Dermis microvascular lymphatic vessel endothelial cell (primary cell): ENCODE results near the gene TPCN2. TPM values are rescaled to one million over a fixed set of nuclear protein-coding genes. Genes with fewer than 3 reads are reported as not detected.

Source experiments
- DNase-seq, 2 donors: peaks; one replicate each; pipeline versions ENCODE4 v3.0.0 to v3.0.0-alpha.2; 2010; ENCODE audit warnings: low read depth in 2 of 2
- total RNA-seq: library from RNA; depleted of rRNA; stranded (reverse); fragments of >200 nt; gene quantifications from 2 replicates; pipeline ENCODE4 v1.2.1, GENCODE V29; 2014

TPCN2 gene
- total RNA-seq, 1 donor from 2014 or later = 9.1 TPM

DNA sequence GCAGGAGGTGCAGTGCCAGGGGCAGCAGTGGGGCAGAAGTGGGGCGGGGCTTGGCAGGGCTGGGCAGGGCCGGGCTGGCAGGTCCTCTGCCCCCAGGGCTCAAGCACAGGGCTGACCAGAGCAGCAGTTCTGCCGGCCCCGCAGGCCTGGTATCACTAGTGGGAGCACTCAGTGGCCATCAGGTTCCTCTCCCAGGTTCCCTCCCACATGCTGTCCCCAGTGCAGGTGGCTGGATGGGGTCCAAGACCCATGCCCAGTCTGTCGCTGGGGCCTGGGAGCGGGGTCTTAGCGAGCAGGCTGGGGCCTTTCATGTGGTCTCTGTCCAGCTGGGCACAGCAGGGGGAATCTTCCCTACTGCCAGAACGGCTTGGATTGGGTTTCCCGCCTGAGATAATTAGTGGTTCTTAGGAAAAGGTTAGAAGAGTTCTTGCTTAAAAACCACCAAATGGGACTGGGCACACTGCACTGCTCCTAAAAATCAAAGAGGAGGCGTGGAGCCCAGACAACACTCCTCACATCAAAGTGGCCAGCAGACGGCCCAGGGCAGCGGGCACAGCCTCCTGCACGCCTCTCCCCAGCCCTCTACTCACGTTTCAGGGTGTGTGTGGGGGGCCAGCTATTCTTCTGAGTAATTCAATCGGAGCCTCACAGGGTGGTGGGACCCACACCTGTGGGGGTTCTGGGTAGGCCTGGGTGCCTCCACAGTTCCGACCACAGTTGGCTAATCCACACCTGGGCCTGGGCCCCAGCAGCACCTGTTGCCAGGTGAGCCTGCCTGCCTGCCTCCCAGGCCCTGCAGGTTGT is 45.6 kb downstream of the TPCN2 start:
- DNase-seq = no peak

DNA sequence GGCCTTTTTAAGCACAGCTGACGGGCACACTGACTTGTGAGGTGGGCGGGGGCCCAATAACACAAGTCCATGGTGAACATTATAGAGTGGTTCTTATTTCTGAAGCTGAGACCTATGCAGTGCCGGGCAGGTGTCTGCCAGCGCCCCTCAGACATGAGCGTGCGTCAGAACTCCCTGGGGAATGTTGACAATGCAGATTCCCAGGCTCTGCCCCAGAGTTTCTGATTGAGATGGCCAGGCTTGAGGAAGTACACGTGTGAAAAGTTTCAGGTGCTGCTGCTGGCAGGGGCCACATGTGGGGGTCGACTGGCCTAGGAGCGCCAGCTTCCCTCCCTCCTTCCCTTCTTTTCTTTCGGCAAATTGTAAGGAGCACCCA is 46.2 kb downstream of the TPCN2 start:
- no peak for DNase-seq

DNA sequence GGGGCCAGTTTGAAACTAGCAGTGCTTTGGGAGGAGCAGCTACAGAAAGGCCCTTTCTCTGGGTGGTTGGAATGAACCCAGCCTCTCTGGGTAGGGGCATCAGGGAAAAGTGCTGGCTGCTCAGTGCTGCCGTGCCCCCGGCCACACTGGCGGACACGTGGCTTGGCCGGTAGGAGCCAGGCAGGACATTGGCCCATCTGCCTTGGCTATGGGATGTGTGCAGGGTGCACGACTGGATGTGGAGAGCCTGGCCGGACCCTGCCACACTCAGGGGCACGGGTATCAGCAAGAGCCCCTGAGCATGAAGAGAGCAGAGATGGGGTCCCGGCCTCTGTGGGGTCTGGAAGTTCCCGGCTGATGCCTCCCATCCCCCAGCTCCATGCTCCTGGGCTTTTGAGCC is 46.6 kb downstream of the TPCN2 start:
- no peak for DNase-seq

DNA sequence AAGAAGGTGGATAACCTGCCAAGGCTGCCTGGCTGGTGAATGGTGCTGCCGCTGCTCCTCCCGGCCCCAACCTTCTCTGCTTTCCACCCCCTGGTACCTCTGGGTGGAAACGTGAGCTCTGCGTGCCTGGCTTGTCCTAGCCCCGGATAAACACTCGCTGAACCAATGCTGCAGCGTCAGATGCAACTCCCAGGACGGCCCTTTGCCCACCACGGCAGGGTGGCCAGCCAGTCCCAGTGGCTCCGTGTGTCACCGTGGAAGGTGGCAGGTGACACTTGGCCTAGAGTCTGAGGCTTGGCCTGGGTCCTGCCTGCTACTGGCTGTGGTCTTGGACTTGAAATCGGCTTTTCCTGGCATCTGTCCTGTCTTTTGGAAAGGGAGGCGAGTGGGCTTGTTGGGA is 47.7 kb downstream of the TPCN2 start:
- DNase-seq = no peak

DNA sequence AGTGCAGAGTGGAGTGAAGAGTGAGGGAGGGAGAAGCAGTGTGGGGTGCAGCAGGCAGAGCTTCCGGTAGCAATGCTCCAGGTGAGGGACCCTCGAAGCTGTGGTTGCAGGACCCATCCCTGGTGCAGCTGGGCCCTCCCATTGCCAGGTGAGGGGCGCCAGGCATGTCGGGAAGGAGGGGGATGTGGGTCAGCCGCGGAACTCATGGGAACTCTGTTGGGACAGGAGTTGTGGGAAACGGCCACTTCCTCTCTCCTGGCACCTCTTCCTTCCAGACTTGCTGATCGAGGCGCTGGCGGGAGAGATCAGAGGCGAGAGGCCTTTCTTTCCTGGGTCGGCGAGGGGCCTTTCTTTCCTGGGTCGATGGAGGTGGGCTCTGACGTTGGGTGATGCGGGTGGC is 48.5 kb downstream of the TPCN2 start:
- no peak for DNase-seq

DNA sequence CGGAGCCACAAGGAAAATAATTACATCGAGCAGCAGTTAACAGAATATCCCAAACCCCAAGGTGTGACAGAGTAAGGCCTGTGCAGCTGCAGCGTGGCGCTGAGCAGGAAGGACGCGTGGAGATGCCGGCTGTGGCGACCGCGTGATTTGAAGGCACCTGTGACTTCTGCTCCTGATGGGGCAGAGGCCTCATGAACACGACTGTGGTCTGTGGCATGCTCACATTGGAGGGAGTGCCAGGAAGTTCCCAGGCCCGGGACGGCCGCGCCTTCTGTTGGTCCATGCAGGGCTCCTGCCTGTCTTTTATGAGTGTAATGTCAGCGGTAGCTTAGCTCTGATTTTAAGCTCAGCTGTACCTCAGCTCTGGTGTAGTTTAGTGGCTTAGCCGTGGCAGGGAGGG is 50.4 kb downstream of the TPCN2 start:
- DNase-seq = no peak

DNA sequence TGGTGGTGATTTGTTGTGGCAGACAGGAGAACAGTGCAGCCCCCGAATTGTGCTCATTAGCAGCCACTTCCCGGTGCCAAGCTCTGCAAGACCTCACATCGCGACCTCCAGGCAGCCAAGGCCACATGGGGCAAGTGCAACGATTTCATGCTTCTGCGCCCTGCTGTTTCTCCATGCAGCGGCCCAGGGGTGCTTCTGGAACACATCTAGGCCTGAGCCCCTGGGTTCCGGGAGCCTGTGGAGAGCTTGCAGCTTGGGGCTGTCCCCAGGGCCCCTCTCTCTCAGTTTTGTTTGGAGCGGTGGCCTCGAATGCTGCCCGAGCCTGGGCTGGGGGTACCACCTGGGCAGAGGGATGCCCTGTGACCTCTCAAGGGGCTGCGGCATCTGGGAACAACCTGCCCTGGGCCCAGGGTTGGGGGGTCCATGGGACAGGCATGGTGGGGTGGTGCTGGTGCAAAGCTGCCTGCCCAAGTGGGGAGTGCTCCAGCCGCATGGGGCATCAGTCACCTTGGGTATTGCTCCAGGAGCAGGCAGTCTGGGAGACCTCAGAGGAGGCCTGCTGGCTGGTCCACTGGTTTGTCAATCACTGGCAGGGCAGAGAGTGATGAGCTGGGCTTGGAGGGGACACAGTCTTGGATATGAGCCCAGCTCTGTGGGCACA is 51.9 kb downstream of the TPCN2 start:
- no peak for DNase-seq

DNA sequence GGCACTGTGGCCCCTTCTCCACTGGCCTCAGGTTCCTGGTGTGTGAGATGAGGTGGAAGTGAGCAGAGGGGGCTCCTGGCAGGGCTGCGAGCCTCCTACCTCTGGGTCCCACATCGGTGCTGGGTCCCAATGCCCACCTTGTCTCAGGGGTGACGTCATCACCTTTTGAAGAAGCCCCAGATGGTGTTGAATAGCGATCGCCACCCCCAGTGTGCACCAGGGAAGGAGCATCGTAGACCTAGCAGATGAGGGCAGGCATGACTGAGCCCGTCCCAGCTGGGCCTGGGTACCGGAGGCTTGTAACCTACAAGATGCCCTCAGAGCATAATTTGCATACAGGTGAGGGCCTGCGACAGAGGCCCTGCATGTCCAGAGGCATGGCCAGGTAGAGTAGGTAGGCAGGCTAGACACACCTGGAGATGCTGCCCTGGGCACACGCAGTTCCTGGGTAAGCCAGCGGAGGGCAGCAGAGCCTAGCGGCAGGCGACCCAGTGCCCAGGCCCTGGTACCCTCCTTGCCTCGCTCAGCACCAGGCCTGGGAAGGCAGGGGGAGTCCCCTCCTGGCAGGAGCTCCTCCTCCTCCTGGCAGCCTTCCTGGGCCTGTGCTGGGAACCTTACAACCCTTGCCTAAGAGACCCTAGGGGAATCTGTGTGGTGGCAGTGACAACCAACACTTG is 52.5 kb downstream of the TPCN2 start:
- peak; percentile 17 to 65 for DNase-seq

DNA sequence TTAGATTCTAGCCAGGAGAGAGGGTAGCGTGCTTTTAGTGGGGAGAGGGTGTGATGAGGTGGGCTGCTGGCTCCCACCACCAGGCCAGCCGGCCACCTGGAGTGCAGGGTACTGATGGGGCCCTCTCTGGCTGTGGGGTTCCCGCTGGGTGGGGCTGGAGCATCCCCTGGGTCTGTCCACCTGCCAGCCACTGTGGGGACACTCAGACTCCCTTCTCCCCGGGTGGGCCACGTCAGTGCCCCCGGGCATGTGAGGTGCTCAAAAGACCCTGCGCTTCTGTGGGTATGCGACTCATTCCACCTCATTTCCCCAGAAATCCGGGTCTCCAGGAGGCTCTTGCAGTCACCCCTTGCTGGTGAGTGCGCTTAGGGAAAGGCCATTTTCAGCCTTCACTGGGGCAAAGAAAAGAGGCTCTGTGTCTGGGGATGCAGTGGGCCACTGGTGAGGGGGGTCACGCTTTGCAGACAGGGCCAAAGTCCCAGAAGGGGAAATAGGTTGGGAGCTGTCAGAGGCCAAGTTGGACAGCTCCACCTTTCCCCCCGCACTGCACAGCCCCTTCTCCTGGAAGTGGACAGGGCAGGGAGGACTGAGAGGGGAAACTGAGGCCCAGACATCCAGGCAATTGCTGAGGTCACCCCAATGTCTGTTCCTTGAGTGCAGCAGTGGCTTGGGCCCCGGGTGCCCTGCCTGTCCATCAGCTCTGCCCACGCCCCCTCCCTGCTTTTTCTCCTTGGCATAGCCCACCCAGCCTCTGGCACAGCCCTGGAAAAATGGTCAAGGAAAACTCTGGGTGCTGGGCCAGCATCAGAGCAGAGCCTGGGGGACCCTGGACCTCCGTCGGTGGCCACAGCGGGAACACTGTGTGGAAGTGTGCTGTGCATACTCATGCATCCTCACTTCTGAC is 53.3 kb downstream of the TPCN2 start:
- no peak for DNase-seq

DNA sequence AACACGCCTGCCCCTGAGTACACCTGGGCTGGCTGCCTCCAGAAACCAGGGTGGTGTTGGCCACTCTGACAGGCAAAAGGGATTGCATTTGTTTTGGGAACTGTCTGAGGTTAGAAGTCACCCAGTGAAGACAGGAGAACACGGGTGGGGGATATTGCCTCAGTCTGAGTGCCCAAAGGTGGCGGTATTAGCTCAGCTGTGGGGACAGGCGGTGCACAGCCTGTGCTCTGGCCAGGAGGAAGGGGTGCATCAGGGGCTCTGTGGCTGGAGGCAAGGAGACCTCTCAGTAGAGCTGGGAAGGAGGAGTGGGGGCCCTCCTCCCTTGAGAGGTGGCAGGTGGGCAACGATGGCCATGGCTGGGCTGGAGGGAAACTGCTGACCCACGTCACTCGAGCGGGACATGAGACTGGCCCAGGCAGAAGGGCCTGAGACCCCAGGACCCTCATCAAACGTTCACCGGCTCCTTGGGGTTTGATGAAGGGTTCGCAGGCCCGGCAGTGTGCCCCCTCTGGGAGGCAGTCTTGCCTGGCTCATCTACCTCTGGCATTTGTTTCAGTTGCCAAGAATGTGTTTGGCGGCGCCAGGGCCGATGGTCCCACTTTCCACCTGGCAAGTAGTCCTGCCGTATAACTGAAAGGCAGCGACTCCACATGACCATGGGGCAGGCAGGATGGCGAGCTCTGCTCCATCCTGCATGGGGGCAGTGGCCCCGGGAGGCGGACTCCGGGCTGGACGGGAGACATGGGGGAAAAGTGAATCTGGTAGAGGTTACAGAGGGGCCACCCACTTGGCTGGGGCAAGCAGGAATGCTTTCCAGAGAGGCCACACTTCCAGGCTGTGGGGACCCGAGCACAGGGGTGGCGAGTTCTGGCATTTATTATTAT is 54.2 kb downstream of the TPCN2 start:
- DNase-seq = no peak

DNA sequence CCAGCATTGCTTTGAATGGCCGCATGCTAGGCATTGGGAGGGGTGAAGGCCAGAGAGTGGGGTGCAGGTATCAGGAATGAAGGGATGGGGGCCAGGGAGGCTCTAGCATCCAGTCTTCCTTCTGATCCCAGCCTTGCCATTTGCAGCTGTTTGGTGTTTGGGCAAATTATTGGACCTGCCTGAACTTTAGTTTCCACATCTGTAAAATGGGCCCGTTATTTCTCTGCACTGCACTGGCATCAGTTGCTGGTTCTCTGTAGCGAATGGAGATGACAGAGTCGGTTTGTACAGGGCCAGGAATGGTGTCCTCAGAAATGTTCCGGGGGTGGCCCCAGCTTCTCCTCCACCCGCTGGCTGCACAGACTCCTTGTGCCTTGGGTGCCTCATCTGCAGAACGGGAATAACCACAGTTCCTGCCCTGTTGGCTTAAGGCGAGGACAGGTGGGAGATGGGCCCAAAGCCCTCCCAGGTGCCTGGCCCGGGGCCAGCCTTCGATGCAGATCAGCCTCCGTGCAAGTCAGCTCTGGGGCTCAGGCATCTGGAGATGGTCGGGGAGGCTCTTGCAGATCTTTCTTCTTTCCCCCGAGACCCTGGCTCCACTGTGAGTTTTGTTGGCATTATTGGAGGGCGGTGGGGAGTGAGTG is 55.6 kb downstream of the TPCN2 start:
- DNase-seq = no peak

DNA sequence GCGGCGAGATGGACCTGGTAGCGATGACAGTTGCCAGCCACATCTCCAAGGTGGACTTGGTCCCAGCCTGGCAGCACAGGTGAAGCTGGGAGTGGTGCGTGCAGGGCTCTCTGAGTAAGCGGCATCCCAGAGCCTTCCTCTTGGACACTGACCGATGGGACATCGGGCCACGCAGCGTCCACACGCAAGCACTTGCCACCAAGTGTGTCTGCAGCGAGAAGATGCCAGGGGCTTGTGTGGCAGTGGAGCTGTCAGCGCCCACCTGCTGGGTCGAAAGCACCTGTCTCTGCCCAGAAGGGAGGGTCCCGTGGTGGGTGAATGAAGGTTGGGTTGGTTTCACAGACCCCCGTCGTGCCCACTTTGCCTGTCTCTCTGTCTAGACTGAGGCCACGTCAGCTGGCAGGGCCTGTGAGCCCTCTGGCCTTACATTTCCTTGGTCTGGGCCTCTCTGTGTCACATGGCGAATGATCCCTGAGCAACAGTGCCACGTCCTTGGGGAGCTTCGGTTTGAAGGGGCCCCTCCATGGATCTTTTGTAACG is 56.2 kb downstream of the TPCN2 start:
- no peak for DNase-seq

DNA sequence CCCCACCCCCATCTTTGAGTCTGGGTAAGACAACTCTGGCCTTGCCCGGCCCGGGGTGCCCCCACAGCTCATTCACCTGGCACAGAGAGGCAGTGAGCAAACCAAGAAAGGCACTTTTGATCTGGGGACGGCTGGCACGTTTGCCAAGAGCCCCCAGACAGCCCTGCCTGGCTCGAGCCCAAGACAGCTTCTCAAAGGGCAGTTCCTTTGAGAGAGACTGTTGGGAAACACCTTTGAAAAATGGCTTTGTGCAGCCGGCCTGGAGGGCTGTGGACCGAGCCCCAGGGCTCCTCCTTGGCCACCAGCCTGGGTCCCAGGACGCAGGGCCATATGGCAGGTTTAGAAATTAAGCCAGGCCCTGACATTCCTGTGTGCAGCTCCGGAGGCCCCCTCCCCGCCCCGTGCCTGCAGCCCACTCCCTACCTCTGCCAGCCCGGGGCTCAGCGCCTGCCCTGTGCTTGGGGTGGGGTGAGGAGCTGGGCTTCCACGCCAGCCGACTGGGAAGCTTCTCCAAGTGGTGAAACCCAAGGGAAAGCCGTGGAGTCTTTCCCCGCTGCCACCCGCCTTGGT is 56.8 kb downstream of the TPCN2 start:
- DNase-seq = no peak

DNA sequence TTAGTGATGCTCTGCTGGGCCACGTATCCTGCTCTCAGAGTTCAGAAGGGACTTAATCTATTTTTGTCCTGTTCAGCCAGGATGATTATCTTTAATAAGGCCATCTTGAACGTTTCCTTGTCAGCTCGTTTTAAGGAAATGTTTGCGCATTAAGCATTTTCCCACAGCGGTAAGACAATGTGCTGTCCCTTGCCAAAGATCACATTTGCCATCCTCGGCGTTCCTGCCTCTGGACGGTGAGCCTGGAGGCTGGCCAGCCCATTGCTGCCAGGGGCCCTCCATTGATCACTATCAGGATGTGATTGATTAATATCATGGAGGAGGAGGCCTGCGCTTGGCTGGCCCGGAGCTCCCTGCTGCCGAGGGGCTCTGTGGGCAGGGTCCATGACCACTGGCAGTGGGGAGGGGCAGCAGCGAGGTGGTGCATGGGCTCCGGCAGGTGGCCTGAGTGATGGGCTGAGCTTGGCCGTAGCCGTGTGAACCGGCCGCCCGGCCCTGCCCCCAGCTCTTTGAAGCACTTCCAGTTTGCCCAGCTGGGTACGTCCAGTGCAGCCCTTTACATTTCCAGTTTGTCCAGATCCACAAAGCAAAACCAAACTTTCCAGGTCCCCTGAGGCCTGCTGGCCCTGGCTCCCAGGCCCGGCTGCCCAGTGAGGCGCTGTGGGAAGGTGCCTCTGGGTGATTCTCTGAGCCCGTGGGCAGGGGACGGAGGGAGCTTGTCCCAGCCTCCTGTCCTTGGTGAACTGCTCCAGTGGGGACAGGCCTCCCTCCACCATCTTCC is 57.5 kb downstream of the TPCN2 start:
- DNase-seq = peak in 1 of 2 donors; percentile 57

DNA sequence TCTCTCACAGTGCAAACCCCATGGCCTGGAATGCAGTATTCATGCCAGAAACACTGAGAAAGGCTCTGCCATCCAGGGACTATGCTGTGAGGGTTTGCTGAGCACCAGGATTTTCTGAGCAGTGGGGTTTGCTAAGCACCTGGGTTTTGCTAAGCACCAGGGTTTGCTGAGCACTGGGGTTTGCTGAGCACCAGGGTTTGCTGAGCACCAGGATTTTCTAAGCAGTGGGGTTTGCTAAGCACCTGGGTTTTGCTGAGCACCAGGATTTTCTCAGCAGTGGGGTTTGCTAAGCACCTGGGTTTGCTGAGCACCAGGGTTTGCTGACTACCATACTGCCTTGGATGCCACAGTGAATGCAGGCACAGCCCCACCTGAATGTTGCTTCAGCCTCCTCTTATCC is 58.7 kb downstream of the TPCN2 start:
- DNase-seq = no peak

DNA sequence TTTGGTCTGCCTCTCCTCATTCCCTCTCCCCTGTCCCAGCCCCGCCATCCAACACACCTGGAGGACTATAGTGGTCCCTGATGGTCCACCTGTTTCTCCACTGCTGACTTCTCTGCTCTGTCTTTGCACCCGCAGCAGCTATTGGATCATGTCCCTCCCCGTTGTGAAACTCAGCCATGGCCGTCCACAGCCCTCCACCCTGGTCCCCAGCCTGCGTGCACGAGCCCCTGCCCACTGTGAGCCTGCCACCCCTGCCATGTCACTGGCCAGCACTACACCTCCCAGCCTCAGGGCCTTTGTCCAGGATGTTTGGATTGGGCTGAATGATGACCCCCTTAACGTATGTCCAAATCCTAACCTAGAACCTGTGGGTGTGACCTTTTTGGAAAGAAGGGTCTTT is 59.3 kb downstream of the TPCN2 start:
- no peak for DNase-seq

DNA sequence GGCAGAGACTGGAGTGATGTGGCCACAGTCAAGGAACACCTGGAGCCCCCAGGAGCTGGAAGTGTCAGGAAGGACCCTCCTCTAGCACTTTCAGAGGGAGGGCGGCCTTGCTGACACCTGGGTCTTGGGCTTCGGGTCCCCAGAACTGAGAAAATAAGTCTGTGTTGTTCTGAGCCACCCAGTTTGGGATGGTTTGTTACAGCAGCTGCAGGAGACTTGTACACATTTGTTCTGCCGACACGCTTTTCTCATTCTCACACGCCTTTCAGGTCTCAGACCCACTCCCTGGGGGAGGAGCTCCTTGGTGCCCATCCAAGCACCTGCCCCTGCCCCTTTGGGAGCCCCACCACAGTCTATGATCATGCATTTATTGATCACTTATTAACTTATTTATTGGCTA is 59.8 kb downstream of the TPCN2 start:
- no peak for DNase-seq

DNA sequence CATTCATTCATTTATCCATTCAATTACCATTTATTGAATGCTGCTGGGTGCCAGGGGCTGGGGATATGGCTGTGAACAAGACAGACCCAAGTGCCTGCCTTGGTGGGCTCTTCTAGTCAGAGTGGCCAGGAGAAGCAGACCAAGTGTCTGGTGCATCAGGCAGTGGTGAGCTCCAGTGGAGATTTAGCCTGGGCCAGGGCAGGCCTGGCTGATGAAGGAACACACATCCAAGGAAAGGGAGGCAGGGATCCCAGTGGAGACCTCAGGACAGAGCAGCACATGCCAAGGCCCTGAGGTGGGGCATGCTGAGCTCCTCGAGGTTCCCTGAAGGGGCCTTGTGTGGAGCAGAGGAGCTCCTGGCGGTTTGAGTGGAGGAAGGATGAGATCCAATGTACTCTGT is 60.4 kb downstream of the TPCN2 start:
- DNase-seq = no peak

DNA sequence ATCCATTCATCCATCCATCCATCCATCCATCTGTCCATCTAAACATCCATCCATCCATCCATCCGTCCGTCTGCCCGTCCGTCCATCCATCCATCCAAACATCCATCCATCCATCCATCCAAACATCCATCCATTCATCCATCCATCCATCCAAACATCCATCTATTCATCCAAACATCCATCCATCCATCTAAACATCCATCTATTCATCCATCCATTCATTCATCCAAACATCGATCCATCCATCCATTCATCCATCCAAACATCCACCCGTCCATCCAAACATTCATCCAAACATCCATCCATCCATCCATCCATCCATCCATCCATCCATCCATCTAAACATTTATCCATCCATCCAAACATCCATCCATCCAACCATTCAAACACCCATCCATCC is 61.7 kb downstream of the TPCN2 start:
- DNase-seq = no peak
